ENCODE measurements around the gene CTAGE9. TPM values are rescaled to one million over a fixed set of nuclear protein-coding genes. Genes with fewer than 3 reads are reported as not detected.

Gene CTAGE9
- total RNA-seq, 6 experiments from 2014 or later: not detected

- no peak overlapping the region for H3K27ac ChIP-seq
- WGBS (ENCODE audit: insufficient coverage, low coverage, low lambda C conversion rate, missing lambda C conversion rate): 80% methylated on average over 2 of the region's 2 CpGs
- no peak overlapping the region for H3K4me3 ChIP-seq
- no peaks in the 10 kb centered on the region for H3K36me3 ChIP-seq
- no peaks in the 10 kb centered on the region for H3K27me3 ChIP-seq
- no peaks in the 10 kb centered on the region for H3K4me1 ChIP-seq
- no peaks in the 10 kb centered on the region for H3K9me3 ChIP-seq
- TF ChIP-seq POLR2A (IDR thresholded peaks at IDR 0.05): no peak
- TF ChIP-seq, protein P1, sequence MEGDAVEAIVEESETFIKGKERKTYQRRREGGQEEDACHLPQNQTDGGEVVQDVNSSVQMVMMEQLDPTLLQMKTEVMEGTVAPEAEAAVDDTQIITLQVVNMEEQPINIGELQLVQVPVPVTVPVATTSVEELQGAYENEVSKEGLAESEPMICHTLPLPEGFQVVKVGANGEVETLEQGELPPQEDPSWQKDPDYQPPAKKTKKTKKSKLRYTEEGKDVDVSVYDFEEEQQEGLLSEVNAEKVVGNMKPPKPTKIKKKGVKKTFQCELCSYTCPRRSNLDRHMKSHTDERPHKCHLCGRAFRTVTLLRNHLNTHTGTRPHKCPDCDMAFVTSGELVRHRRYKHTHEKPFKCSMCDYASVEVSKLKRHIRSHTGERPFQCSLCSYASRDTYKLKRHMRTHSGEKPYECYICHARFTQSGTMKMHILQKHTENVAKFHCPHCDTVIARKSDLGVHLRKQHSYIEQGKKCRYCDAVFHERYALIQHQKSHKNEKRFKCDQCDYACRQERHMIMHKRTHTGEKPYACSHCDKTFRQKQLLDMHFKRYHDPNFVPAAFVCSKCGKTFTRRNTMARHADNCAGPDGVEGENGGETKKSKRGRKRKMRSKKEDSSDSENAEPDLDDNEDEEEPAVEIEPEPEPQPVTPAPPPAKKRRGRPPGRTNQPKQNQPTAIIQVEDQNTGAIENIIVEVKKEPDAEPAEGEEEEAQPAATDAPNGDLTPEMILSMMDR (IDR thresholded peaks at IDR 0.05): no peak
- intact Hi-C loops (cut with DNase I): no loop called here
- ATAC-seq (no peak), DNase-seq (no peak)
Measured at GRCh38 chr6:131663578-131664165, 47.1 kb downstream of the CTAGE9 start.

DNA sequence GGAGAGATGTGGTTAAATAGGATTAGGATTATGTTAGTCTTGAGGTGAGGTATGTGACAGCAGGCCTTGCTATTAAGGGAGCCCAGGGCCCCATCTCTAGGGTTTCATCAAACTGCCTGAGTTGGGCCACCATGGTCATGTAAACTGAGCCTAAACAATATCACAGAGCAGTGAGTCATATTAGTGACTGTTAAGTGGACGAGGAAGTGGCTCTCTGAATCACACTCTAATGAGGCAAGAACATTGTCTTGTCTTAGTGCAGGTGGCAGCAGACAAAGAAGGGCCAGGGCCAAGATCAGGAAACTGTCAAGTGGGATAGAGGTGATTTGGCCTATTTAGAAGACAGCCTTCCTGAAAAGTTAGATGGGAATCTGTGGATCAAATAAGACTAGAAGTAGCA lies 50.6 kb downstream of the CTAGE9 start:
- H3K4me3 ChIP-seq: no peak overlapping the region
- ATAC-seq (peak in 1 of 4 donors; percentile 21), DNase-seq (no peak)
- H3K9me3 ChIP-seq: no peaks in the 10 kb centered on the region
- intact Hi-C loops (cut with DNase I): no loop called here
- no peaks in the 10 kb centered on the region for H3K27me3 ChIP-seq
- H3K27ac ChIP-seq: no peak overlapping the region
- WGBS (ENCODE audit: insufficient coverage, low coverage, low lambda C conversion rate, missing lambda C conversion rate): 57% methylated on average over 1 of the region's 1 CpG
- H3K36me3 ChIP-seq: no peaks in the 10 kb centered on the region
- TF ChIP-seq, protein P1 (IDR thresholded peaks at IDR 0.05): no peak
- no peak for TF ChIP-seq POLR2A (IDR thresholded peaks at IDR 0.05)
- no peaks in the 10 kb centered on the region for H3K4me1 ChIP-seq

Other genes starting within 250 kb of the CTAGE9 start
- 1,000 to 10,000 TPM in 2 of 6 experiments, 100 to 1,000 TPM in 4; 428 to 1,179 (median 813) TPM for gene ARG1, start 137.8 kb downstream of the CTAGE9 start, total RNA-seq
- gene MED23, start 82.8 kb downstream of the CTAGE9 start, total RNA-seq: 10 to 100 TPM in 4 of 6 experiments, 1 to 10 TPM in 2; 8.8 to 13.8 (median 11.0) TPM
- 1 to 10 TPM in 4 of 6 experiments, under 1 TPM in 2; 0.63 to 2.7 (median 1.5) TPM for gene ENPP3, start 73.7 kb downstream of the CTAGE9 start, total RNA-seq
- 1 to 10 TPM in 1 of 6 experiments, not detected in 5; 1.6 TPM for gene OR2A4, start 9.6 kb downstream of the CTAGE9 start, total RNA-seq
- 10 to 100 TPM; 27.5 to 61.6 (median 45.6) TPM for gene ENPP1, start 97.0 kb upstream of the CTAGE9 start, total RNA-seq
- 10 to 100 TPM in 5 of 6 experiments, 1 to 10 TPM in 1; 3.4 to 82.9 (median 54.3) TPM for gene CCN2, start 240.4 kb upstream of the CTAGE9 start, total RNA-seq